H1 (cell line): ENCODE results near the gene C5orf15. TPM values are rescaled to one million over a fixed set of nuclear protein-coding genes. Genes with fewer than 3 reads are reported as not detected.

Source experiments
- ASH2L ChIP-seq: fragments of 200-600, 300-600 bp; sonication (generic); IDR thresholded peaks from one replicate; pipeline ENCODE4 v1.7.1; 2017; ENCODE audit warnings: low read length
- CHD7 ChIP-seq: fragments of 300-600 bp; sonication (generic); IDR thresholded peaks from 2 replicates; pipeline ENCODE4 v1.7.1; 2012; ENCODE audit warnings: low read length, moderate library complexity, mild to moderate bottlenecking, inconsistent platforms; ENCODE audit not compliant: insufficient replicate concordance
- CTBP2 ChIP-seq: IDR thresholded peaks from 2 replicates; pipeline ENCODE4 v1.7.0; 2011; ENCODE audit warnings: borderline replicate concordance, mild to moderate bottlenecking, moderate library complexity, mixed read lengths, low read length; ENCODE audit not compliant: insufficient read depth, insufficient read length
- KDM4A ChIP-seq: IDR thresholded peaks from one replicate; pipeline ENCODE4 v1.7.1; 2012; ENCODE audit warnings: low read depth, mild to moderate bottlenecking, moderate library complexity, low read length, inconsistent platforms; ENCODE audit not compliant: severe bottlenecking
- KDM5A ChIP-seq: fragments of 200-600 bp; IDR thresholded peaks from 2 replicates; pipeline ENCODE4 v1.7.1; 2012; ENCODE audit warnings: mild to moderate bottlenecking, low read length, inconsistent platforms, mixed read lengths
- NANOG ChIP-seq: IDR thresholded peaks from 2 replicates; pipeline ENCODE4 v1.6.1; 2011; ENCODE audit warnings: low read length, low read depth, mild to moderate bottlenecking, inconsistent platforms; ENCODE audit not compliant: insufficient read depth, poor library complexity, severe bottlenecking
- SP1 ChIP-seq: IDR thresholded peaks from 2 replicates; pipeline ENCODE4 v1.6.1; 2011; ENCODE audit warnings: low read depth, low read length
- TBP ChIP-seq: IDR thresholded peaks from 2 replicates; pipeline ENCODE4 v1.6.1; 2011; ENCODE audit warnings: low read depth, low read length, improper control_type of control experiment
- TEAD4 ChIP-seq: IDR thresholded peaks from 2 replicates; pipeline ENCODE4 v1.6.1; 2012; ENCODE audit warnings: low read depth, low read length, inconsistent platforms, mixed read lengths
- polyA plus RNA-seq, 7 experiments: library from polyadenylated mRNA; depleted of rRNA in 3 of 7; stranded (reverse) in 5 of 7; unstranded in 2 of 7; fragments of >200 nt in 5 of 7; fragments of 200-250 nt in 2 of 7; gene quantifications; 1 replicate in 5 of 7; 2 replicates in 1 of 7; 4 replicates in 1 of 7; pipeline versions ENCODE4 v1.2.1 to v1.2.3, GENCODE V29; 2011 to 2013; ENCODE audit warnings: missing spikeins in 2 of 7, mixed read lengths in 2 of 7
- total RNA-seq: library from RNA; stranded (reverse); fragmentation: NEBNext Ultra II Directional; extraction: Animal tissue kit (Norgen Biotek cat#: 25700); gene quantifications from 2 replicates; pipeline ENCODE4 v1.2.1, GENCODE V29; 2021

C5orf15 gene
- total and polyA plus RNA-seq, 2 of the 8 experiments (the other 6 are each of a cell fraction or from before 2014, with no cell fraction given), result 31.7 to 39.3 TPM

- no peak for TF ChIP-seq CHD7
- no peak for TF ChIP-seq TEAD4
- TF ChIP-seq SP1, result no peak
- no peak for TF ChIP-seq NANOG
- TF ChIP-seq CTBP2, result no peak
- TF ChIP-seq KDM5A, result no peak
- TF ChIP-seq TBP, result no peak
- TF ChIP-seq KDM4A, result no peak
- TF ChIP-seq ASH2L, result no peak
These were observed 27.6 kb upstream of the C5orf15 start (continued) for GRCh38 chr5:133995883-133996563.
